ENCODE measurements around the gene POU2F2.
"Not testable (repeated sequence)": the region's sequence is repeated elsewhere in the genome, so short reads cannot be mapped to it uniquely, and the experiment has no call there.

Gene POU2F2

GRCh38 chr19:42124386-42124901 is 7.8 kb downstream of the POU2F2 start:
- no peak for DNase-seq

GRCh38 chr19:42123765-42124164 is 8.5 kb downstream of the POU2F2 start:
- DNase-seq = no peak

DNA sequence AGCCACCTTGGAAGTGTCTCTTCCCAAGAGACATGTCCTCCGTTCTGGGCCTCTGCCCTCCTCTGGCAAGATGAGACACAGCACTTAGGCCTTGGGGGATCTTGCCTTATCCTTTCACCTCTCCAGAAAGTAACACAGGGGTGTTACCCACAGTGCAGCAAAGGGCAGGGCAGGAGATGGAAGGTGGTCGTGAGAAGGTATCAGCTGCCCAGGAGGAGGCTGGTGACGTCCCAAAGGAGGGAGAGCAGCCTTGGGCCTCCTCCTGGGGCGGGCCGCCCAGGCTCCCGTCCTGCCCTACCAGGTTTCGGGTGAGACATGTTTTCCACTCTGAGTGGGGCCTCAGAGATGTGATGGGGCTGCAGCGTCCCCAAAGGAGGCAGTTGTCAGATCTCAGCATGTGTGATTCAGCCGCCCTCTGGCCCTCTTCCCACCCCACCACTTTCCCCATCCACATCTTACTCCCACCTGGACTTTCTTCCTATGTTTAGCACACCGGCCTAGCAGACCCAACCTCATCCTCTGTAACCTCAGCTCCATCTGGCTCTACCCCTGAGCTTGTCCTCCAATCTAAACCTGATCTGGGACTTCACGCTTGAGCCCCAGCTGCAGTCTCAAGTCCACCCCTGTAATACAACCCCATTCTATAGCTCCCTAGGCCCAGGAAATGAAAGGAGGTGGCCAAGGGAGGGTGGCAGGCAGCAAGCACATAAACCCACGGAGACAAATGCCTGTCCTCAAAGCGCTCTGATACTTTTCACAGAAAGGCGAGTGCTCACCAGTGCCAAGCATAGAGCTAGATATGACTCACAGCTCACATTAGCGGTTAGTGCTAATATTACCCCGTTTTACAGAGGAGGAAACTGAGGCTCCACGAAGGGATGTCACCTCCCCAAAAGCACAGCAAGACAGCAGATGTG is 9.3 kb downstream of the POU2F2 start:
- DNase-seq = no peak

DNA sequence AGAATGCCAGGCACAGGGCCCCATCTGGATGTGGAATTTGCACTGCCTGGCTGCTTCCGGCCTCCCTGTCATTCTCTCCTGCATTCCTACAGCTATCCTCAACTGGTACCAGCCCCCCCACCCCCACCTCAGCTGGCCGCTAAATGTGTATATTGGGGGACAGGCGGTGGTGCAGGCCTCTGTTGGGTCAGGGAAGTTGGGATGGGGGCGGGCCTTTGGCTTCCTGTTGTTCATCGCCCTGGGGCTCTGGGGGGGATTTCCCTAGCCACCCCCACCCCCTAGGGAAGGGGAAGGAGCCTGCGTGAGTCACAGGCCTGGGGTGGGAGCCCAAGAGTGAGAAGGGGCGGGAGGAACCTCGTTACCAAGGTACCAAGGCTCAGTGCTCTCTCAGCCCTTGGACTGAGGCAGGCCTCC is 10.6 kb downstream of the POU2F2 start:
- DNase-seq = no peak

- DNase-seq = no peak
These were observed 11.1 kb downstream of the POU2F2 start for GRCh38 chr19:42121036-42121621.

DNA sequence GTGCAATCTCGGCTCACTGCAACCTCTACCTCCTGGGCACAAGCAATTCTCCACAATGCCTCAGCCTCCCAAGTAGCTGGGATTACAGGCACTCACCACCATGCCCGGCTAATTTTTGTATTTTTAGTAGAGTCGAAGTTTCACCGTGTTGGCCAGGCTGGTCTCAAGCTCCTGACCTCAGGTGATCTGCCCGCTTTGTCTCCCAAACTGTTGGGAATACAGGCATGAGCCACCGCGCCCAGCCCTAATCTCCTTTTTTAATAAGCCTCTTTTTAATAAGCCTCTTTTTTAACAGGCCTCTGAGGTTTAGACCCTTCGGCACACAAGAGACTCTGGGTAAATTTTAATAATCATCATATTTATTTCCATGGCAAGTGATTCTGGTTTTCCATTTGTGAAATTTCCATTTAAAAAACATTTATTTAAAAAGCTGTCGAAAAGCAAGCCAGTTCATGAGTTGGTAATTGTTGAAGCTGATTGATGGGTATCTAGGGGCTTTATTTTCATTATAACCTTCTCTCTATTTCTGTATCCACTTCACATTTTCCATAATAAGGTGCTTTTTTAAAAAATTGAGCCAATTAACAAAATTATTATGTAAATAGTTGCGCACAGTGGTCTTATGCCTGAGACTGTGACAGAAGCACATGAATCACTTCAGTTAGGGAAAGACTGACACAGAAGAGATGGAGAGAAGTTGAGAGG is 11.8 kb downstream of the POU2F2 start:
- no peak for DNase-seq

DNA sequence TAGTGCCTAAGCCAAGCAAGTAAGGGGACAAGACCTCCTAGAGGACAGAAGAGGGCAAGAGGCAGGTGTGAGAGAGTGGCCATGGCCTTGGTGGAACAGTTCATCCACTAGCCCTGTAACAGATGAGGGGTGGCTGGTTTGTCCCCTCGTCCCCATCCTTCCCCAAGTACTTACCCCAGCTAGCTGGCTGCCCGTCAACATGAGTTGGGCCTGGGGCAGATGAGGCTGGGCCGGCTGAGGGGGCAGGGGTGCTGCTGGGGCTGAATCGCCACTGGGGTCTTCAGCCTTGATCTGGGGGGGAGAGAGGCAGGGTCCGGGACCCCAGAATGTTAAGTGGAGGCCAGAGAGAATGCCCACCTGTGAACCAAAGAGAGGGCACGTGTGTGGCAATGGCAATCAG is 15.2 kb downstream of the POU2F2 start:
- DNase-seq = no peak

DNA sequence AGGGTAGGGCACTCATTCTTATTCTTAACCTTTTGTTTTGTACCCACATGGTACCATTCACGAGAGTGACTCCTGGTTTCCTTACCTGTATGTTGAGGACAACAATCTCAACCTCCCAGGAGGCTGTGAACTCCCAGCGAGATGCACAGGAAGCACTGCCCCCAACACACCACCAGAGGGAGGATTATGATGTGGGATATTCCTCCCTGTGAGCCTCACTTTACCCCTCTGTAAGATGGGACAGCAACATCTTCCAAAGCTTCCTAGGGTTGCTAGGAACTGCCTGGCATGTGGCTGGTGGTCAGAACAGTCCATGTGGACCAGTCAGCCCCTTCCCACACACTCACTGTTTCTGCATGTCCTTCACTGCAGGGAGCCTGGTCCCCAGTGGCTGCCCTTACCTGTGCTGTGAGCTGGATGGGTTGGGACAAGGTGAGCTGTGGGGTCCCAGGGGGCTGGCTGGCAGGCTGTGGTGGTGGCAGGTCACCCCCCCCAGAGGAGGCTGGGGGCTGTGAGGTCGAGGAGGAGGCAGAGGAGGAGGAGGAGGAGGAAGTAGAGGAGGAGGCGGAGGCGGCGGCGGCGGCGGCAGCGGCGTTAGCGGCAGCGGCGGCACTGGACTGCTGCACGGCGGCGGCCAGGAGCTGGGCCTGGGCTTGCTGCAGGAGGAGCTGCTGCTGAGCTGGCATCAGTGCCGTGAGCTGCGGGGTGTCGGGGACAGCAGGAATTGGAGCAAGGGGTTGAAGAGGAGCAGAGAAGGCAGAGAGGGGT is 15.8 kb downstream of the POU2F2 start:
- DNase-seq = no peak

DNA sequence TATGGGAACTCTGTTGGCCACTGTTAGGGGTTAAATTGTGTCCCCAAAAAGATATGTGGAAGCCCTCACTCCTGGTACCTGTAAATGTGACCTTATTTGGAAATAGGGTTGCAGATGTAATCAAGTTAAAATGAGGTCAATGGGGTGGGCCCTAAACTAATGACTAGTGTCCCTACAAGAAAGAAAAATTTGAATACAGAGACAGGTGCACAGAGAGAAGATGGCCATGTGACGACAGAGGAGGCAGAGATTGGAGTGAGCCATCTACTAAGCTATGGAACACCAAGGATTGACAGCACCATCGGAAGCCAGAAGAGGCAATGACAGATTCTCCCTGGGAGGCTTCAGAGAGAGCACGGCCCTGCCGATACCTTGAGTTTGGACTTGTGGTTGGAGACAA is 16.5 kb downstream of the POU2F2 start:
- no peak for DNase-seq

DNA sequence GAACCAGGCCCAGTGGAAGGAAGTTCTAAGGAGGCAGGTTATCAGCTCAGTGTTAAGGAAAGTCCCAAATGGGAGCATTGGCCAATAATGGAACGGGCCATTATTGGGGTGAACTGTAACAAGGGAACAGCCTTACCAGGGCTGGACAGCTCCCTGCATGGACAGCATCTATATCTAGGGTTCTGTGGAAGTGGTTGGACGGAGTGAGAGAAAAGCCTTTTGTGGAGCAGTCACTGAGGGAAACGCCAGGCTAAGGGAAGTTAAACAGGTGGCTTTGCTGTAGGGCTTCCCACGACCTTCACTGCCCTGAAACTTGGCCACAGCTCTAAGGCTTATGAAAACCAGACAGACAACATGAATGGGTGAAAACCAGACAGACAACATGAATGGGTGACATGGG is 17.0 kb downstream of the POU2F2 start:
- DNase-seq = no peak

- DNase-seq = peak; percentile 82
These were observed 17.8 kb downstream of the POU2F2 start for GRCh38 chr19:42114412-42114811.

GRCh38 chr19:42113641-42114348 is 18.5 kb downstream of the POU2F2 start:
- peak; percentile 40 for DNase-seq

DNA sequence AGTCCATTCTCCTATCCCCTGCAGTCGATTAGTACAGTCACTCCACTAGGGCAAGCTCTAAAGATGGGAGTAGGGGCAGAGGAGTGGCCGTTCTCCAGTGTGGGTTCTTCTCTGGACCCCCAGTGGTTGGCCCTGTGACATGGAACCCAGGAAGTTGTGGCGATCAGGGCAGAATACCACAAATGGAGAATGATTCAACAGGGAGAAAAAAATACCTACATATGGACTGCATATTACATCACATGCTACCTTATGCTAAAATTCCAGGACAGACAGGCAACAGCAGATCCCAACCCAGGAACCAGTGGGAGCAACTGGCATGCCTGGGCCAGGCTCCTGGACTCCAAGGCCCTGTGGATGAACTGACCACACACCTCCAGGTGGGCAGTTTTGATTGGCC is 20.4 kb downstream of the POU2F2 start:
- no peak for DNase-seq

GRCh38 chr19:42111384-42111783 is 20.9 kb downstream of the POU2F2 start:
- no peak for DNase-seq

- no peak for DNase-seq
These were observed 21.6 kb downstream of the POU2F2 start for GRCh38 chr19:42110658-42111057.

GRCh38 chr19:42109896-42110295 is 22.4 kb downstream of the POU2F2 start:
- no peak for DNase-seq

GRCh38 chr19:42108527-42109389 is 23.5 kb downstream of the POU2F2 start:
- peak; percentile 81 for DNase-seq

DNA sequence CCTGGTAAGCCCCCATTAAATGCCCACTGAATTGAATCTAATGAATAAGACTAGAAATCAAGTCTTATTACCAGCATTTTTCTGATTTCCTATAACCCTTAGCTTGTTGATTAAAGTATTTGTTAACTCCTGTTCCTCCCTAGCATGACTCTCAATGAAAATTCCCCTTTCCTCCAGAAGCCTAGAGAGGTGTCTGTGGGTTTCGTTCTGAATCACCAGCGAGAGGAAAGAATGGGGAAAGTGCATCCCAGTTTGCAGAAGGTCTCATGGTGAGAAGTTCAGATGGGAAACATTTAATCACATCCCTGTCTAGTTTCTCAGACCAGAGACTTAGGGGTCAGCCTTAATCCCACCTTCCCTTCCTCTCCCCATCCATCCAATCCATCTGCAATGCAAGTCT is 26.9 kb downstream of the POU2F2 start:
- no peak for DNase-seq

GRCh38 chr19:42102877-42103276 is 29.4 kb downstream of the POU2F2 start:
- no peak for DNase-seq

GRCh38 chr19:42100241-42100640 is 32.0 kb downstream of the POU2F2 start:
- DNase-seq = not testable (repeated sequence)

DNA sequence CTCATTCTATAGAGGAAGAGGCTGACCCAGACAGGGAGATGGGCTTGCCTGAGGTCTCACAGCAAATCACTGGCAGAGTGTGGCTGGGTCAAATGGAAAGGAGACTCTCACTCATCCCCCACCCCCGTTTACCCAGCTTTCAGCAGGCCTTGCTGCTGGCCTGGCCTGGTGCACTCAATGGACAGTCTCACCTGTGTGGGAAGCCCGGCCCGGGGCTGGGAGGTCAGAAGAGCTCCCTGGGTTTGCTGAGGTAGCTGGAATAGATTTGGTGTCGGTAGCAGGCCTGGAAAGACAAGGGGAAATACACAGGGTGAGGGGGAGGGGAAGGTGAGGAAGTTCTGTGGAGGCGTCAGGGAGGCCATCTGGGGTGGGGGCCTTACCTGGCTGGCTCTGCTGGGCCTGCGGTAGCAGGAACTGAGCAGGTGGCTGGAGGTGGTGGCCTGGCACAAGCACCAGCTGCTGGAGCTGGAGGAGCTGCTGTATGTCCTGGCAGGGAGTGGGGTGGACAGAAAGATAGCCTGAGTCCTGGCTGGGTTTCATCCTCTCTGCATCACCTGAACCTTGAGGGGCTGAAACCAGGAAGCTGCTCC is 32.8 kb downstream of the POU2F2 start:
- no peak for DNase-seq

Measured in NCI-H510A treated with DMSO at 0.1 percent for 48 hours (cell line).